AG08395 (cell line): Measurements from ENCODE around the gene FGF19.

ENCODE experiments used
- DNase-seq: peaks from one replicate; pipeline ENCODE4 v3.0.0; 2012; ENCODE audit warnings: mixed read lengths, low spot score

Gene FGF19

DNA sequence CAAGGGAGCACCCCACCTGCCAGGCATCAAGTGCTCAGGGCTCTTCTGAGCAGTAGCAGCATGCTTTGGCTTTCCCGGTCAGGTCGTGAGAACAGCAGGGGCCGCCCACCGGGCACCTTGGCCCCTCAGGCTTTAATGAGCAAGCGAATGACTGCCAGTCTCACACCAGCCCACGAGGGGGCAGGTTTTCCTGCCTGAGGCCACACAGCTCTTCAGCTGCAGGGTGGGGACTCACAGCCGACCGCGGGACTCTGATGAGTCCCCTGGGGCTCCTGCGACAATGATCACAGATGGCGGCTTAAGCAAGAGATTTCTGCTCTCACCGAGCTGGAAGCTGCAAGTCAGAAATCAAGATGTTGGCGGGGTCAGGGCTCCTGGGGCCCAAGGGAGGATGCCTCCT is 14.3 kb upstream of the FGF19 start:
- DNase-seq = peak; percentile 59

DNA sequence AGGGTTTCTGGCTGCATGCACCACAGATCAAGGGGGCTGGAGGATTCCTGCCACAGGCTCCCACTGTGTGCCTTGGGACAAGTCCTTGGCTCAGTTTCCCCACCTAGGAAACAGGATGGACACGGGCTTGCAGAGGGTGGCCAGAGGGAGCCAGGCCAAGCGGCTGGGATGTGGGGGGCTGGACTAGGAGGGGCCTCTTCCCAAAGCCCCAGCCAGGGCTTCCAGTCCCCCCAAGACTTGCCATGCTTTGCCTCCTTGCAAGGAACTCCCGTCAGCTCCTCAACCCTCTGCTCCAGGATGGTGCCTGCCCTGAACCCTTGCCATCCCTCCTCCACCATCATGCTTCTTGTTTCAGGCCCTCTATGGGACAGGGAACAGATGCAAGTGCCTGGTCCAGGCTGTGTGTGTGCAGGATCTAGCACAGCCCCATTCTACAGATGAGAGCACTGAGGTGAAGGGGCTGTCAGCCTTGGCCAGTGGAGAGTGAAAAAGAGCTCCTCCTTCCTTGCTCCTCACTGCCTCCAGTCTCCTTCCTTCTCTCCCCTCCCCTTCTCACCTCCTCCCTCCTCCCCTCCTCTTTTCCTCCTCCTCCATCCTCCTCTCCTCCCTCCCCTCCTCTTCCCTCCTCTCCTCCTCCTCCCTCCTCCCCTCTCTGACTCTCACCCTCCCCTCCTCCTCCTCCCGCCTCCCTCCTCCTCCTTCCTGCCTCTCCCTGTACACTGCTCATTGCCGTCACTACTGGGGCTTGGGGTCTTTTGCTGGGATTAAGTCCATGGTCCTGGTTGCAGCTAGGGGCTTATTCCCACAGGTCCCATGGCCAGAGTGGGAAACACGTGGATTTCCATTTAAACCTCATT is 13.3 kb upstream of the FGF19 start:
- no peak for DNase-seq

DNA sequence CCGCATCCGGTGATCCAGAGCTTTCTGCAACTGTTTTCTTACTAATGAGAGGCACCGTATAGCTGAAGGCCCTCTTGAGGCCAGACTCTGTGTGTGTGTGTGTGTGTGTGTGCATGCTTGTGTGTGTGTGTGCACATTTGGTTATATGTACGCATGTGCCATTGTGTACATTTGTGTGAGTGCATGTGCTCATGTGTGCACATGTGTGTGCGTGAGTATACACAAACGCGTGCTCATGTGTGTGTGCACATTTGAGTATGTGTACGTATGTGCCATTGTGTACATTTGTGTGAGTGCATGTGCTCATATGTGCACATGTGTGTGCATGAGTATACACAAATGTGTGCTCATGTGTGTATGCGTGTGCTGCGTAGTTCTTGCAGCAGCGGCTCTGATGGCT is 12.3 kb upstream of the FGF19 start:
- no peak for DNase-seq

DNA sequence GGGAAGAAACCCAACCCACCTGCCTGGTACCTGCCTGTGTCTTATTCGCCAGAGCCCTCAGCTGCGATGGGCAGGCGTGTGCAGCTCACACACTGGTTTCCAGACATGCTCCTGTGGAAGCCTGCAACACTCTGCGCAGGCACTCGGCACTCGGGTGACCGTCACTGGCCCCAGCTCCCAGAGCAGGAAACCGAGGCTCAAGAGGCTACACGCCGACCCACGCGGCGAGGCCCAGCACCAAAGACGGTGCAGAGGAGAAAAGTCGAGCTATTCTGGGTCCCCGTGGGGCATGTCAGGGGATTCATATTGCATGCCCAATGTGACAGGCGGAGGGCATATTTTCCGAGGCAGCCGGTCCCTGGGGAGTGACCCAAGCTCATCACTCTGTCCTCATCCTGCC is 11.6 kb upstream of the FGF19 start:
- no peak for DNase-seq

DNA sequence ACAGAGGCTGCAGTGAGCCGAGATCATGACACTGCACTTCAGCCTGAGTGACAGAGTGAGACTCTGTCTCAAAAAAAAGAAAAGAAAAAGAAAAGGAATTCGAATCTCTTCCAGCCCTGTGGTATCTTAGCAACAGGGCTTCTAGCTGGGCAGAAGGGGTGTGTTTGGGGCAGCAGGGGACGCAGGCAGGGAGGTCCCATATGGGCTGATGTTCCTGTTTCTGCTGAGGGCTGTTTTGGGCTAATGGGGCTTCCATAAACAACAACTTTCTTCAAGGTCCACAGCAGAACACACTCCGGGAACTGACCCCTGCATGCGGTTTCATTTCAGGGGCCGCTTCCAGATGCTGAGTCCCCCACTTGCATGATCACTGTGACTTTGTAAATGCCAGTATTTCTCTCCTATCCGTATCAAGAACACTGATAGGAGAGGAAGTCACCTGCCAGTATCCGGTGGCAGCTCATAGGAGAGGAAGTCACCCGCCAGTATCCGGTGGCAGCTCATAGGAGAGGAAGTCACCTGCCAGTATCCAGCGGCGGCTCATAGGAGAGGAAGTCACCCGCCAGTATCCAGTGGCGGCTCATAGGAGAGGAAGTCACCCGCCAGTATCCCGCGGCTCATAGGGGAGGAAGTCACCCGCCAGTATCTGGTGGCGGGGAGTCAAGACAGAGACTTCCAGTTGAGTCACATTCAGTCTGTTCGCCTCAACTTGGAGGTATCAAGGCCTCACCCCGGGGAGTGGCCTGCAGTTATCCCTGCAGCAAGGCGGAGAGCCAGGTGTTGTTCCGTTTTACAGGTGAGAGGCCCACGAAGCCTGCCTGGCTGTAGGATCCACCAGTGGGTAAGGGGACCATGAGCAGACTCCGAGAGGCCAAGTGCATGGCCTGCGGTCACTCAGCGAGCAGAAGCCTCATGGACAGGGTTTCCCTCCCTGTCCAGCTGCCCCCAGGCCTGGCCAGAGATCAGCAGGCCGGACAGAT is 8.3 kb upstream of the FGF19 start:
- DNase-seq = no peak

DNA sequence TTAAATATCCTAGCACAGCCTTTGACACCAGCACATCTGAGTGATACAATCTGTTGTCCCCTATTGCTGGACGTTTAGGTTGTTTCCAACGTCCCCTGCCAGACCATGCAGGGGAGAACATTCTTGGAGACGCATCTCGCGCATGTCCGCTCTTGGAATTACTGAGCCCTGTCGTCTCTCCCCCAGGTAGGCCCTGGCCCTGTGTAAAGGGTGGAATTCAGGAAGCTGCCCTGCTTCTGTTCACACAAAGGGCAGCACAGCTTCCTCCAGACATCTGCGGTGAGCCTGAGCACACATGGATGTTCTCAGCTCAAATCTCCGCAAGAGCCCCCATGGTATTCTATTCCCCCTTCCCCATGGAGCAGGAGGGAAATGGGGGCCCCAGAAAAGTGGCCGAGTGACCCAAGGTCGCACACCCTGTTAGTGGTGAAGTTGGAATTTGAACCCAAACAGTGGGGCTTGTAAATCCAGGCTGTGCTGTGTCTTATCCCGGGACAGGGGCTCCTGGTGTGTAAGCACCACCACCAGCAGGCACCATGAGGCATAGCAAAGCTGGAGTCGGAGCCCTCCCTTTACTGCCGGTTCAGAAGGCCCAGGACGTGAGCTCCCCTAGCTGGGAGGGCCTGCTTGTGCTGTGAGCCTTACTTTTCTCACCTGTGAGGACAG is 5.0 kb upstream of the FGF19 start:
- no peak for DNase-seq

DNA sequence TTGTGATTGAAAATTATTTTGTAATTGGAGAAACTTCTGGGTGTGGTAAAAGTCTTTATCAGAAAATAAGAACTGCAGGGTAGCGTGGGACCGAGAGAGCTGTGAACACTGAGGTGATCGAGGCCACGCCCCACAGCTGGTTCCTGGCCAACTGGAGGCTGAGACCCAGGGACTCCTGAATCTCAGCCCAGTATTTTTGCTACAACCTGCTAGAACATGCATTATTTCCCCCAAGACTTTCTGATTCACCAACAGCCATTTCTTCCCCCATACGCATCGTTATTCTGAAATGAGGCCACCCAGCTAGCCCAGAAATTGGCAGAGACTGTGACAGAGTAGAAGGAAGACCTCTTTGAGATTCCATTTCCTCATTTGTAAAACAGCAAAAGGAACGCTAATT is 3.4 kb upstream of the FGF19 start:
- DNase-seq = no peak

DNA sequence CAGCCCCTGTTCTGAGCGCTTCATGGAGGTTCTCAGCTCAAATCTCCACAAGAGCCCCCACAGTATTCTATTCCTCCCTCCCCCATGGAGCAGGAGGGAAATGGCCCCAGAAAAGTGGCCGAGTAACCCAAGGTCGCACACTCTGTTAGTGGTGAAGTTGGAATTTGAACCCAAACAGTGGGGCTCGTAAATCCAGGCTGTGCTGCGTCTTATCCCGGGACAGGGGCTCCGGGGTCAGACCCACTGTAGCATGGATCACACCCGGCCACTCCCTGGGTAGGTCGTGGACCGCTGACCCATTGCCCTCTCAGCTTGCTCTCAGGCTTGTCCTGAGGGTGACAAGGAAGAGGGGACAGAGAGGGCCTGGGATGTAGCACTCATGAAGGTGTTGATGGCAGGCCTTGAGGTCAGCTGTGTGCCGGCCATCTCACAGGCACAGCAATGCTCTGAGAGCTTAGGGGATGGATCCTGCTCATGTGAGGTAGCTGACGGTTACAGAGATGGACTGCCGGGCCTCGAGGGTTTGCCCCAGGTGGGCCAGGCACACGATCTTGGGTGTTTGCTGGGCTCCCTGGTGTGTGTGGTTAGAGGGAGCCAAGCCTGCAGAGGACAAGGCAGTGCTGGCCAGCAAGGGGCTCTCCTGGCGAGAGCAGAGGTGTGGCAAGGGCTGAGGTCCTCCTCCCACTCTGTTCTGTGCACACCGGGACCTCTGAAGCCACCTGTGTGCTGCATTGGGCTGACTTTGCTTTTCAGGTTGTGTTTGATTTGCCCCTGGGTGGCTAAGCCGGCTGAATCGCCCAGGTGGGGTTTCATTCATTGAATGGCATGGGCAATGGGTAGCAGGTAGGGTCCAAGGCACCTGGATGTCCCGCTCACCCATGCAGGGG is 2.3 kb upstream of the FGF19 start:
- DNase-seq = no peak

DNA sequence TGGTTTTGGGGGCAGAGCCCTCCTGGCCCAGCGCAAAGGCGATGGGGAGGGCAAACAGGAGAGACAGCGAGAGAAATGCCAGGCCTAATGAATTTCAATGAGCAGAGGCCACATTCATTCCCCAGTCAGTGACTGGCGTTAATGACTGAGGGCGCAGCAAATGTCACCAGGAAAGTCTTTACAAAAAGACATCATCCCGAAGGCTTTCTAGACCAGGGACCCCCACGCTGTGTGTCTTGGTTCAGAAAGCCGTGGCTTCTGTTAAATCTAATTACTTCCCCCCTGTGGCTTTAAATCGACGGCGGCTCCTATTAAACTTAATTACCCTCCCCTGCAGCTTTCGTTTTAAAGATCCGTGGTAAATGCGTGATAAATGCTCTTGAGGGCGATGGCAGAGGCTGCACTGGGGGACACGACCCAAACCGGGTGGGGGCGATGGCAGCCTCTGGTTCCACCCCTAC is 1.6 kb upstream of the FGF19 start:
- peak; percentile 21 for DNase-seq

DNA sequence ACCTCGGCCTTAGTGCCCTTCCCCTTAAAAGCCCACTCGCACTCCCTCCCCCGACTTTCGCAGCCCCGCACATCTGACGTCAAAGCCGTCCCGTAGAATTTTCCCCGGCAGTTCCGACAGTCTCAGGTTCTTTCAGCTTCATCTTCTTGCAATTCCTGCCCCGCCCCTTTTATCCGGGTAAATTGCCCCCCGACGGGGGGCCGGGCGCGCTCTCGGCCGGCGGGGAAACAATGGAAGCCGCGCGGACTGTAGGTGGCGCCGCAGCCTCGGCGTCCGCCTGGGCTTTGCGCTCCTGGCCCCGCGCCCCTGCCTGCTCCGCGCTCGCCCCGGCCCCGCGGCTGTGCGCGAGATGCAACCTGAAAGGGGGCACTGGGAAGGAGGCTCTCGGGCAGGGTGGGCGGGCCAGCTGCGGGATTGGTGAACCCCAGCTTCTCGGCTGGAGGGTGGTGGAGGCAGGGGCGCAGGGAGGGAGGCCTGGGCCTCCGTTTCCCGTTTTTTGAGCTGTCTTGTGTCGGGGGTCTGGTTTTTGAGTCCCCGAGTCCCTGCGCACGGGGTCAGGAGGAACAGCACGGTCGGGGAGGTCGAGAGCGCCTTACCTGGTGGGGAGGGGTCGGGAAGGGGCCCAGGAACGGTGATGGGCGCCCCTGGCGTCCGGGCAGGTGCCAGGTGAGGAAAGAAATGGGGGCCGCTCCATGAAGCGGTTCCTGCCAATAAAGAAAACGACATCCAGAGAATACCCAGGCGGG is 859 bp upstream of the FGF19 start:
- peak; percentile 22 for DNase-seq

DNA sequence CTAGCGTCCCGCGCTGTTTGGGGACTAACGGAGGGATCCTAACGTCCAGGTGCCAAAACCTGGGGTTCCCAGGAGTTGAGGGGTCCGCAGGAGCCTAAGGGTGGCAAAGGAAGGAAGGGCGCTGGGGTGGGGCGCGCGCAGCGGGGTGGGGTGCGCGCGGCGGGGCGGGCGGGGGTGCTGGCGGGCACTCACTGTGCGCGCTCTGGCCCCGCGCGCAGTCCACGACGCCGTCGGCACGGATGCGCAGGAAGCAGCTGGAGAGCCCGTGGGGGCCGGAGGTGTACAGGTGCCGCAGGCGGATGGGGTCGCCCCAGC is 412 bp downstream of the FGF19 start:
- no peak for DNase-seq

DNA sequence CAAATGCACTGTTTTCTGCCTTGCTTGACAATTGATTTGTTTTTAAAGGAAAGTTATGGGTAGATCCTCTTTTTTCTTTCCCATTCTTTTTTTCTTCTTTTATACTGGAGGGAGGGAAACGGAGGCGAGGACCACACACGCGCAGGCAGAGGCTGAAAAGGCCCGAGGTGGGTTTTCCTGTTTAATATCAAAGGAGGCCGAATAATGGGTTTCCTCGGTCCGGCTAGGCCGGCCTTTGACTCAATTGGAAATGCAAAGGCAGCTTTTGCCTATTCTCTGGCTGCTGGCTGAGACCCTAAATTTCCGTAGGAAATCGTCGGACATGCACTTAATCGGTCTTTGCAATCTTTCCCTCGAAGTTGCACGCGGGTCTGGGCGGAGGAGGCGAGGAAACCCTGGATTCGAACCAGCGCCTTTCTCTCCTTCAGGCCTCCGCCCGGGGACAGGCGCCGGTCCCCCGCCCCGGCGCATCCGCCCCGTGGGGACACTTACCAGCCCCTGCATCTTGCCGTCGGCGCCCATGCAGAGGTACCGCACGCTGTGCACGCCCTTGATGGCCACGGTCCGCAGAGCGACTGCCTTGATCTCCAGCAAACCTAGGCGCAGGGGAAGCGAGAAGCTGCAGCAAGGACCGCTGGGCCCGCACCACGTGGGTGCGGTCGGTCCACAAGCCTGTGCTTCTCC is 911 bp downstream of the FGF19 start:
- DNase-seq = no peak

DNA sequence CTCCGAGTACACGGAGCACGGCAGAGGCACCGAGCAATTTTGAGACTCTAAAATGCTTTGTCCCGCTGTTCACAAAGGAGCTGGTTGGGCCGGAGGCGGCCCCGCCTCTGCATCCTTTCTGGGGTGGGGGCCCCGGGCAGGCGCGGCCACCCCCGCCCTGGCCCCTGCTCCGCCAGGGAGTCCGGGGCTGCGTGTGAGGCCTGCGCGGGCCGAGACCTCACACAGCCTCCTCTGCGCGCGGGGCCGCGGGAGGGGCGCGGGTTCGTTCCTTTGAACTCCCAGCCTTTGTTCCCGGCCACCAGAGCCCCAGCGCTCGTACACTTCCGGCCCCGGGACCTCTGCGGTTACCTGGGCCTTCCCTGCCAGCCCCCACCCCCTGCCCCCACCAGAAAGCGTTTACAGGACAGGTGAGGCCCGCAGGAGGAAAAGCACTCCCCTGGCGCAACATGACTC is 1.6 kb downstream of the FGF19 start:
- no peak for DNase-seq

DNA sequence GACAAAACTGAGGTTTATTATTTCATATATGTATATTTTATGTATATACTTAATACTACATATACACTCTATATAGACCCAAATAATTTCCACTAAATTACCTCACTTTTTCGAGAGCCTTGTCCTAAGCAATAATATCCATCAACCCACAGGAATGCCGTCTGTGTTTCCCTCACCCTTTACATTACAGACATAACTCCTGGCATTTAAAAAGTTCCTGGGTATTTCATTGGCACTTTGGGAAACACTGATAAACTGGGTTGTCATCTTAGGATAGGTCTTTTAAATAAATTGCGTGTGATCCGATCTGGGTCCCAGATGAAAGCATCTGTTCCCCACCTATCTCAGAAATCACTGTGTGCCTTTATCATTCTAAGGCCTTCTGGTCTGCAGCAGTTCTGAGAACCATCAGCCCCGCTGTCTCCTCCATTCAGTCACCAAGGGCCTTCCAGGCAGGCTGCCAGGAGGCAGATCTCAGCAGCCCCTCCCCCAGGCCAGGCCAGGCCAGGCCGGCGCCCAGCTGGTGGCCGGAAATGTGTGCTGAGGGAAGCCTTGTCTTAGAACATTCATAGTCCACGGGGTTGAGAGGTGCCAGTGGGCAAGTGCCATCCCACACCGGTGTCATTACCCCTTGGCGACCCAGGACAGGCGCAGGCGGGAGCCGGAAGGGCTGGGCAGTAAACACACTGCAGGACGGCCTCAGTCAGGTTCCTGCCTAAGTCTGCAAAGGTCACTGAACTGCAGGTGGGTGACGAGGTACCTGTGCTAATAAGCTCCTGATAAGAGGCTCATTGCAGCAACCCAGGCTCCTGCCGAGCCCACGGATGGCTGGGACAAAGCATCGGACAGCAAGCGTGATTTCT is 3.3 kb downstream of the FGF19 start:
- peak; percentile 64 for DNase-seq

DNA sequence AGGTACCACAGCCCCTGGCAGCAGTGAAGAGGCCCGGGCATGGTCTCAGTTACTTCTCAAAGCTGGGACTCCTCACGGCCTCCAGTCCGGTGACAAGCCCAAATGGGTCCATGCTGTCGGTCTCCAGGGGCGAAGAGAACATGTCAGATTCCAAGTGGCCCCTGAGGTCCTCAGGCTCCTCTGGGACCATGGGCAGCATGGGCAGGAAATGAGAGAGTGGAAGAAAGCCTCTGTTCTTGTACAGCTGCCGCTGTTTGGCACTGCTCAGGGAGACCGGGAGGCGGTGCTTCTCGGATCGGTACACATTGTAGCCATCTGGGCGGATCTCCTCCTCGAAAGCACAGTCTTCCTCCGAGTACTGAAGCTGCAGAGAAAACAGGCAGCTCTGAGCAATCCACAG is 4.6 kb downstream of the FGF19 start:
- DNase-seq = peak; percentile 54

DNA sequence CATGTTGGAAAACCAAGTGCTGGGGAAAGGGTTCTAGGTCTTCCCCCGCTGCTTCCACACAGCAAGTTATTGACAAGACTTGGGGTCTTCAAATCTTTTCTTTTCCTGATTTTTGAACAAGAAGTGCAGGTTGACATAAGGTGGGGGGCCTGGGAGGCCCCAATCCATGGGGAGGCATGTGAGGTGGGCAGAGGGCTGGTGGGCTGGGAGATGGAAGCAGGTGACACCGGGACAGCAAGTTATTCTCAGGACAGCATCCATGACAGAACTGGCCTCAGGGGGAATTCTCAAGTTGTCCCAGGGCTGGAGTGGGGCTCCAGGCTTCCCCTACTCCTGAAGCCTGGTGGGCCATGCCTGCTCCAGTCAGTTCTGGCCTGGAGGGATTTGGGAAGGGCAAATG is 5.5 kb downstream of the FGF19 start:
- no peak for DNase-seq

DNA sequence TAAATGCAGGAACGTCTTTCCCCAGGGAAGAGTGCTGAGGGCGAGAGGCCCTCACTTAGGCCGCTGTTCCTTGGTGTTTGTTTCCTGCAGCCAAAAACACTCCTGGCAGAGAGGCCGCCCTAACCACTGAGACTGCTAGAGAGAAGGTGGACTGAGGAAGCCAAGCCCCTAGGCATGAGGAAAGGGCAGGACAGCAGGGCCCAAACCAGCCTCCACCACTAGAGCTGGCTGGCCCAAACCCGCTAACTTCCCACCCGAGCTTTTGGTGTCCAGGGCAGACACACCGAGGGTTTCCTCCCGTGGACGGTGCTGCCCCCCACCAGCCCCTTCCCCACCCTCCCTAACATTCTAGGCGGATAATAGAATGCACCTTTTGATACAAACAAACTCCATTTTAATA is 6.0 kb downstream of the FGF19 start:
- DNase-seq = no peak

DNA sequence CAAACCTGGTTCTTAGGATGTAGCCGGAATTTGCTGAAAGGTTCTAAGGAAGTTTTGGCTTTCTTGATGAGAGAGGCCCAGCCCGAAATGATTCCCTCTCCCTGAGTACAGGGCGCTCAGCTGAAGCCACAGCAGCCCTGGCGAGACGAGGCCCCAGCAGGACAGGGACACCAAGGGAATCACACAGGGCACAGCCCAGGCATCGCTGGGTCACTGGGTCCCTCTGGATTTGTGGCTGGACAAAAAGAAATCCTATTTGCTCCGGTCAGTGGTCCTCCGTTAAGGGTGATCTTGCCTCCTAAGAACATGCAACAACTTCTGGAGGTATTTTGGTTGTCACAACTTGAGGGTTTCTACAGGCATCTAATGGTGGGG is 6.4 kb downstream of the FGF19 start:
- DNase-seq = no peak
